NCI-H82 treated with DMSO at 0.1 percent for 48 hours (cell line): ENCODE results near the gene ZDHHC6.
"Not testable (repeated sequence)": the region's sequence is repeated elsewhere in the genome, so short reads cannot be mapped to it uniquely, and the experiment has no call there.

Experiments used
- DNase-seq: peaks from one replicate; lab custom pipeline; 2025; ENCODE audit not compliant: unreplicated experiment; lab: John Stamatoyannopoulos, UW

ZDHHC6 gene

DNA sequence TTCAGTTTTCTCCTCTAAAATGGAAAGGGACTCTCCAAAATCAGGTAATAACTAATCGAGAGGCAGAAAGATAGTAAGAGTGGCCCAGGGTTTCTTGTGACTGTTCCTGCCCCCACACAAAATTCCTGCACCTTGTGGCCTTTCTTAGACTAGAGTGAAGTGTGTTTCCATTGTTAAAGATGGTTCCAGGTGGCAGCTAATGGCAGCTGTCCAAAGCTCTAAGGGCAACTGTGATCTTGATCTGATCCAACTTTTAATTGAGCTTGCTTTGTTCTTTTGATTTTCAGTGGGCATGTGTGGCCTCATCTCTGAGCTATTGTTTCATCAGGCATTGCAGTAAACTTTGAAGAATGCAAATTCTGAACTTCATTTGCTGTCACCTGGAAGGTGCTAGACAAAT is 53.4 kb downstream of the ZDHHC6 start:
- no peak for DNase-seq

DNA sequence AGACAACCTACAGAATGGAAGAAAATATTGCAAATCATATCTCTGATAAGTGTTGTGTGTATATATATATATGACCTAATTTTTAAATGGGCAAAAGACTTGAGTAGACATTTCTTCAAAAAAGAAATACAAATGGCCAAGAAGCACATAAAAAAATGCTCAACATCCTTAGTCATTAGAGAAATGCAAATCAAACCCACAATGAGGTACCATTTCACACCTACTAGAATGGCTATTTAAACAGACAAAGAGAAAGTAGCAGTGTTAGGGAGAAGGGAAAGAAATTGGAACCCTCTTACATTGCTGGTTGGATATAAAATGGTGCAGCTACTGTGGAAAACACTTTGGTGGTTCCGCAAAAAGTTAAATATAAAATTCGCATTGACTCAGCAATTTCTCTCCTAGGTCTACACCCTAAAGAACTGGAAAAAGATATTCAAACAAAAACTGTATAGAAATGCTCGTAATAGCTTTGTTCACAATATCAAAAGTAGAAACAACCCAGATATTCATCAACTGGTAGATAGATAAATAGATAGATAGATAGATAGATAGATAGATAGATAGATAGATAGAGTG is 56.5 kb downstream of the ZDHHC6 start:
- DNase-seq: no peak

DNA sequence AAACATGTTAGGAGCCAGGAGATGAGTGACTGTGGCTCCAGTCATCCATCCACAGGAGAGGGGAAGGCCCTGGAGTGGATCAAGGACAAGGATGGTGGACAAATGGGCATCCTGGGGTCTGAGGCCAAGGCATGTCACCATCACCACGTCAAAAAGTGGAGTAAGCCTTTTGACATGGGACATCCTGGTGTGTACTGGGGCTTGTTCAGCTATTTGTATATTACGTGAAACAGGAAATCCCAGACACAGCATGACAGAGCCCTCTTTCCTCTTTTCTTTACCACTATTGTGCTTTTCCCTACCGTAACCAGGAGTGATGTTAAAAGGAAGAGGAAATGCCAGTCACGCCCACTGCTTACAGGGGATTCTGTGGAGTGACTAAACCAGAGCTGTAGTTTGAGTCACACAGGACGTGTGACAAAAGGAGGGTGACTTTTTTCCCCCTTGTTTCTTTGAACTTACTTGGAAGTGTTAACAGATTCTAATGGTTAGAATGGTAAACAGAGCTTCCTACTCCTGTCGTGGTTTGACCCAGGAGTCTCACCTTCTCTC is 57.4 kb downstream of the ZDHHC6 start:
- no peak for DNase-seq

DNA sequence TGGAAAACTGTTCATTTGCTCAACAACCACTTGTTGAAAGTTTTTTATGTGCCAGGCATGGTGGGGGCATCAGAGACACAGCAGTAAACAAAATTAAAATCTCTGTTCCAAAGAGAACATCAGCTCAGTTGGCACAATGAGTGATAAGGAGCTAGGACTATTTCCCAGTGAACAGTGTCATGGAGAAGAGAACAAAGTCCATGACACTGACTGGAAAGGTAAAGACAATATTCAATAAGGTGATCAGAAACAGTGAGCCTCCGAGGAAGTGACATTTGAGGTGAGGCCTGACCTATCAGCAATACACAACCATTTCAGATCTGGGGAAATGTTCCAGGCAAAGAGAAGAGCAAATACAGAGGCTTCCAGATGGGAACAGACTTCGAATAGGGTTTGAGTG is 58.2 kb downstream of the ZDHHC6 start:
- DNase-seq: no peak

DNA sequence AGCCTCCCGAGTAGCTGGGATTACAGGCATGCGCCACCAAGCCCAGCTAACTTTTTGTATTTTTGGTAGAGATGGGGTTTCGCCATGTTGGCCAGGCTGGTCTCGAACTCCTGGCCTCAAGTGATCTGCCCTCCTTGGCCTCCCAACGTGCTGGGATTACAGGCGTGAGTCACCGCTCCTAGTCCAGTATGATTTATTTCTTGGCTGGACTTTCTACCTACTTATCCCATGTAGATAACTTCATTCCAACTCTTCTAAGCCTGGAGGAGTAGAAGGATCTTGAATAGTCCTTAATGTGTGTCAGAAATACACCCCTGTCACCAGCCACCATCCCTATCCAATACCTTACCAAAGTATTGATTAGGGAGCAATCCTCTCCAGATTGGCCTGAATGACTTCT is 58.7 kb downstream of the ZDHHC6 start:
- DNase-seq: not testable (repeated sequence)

DNA sequence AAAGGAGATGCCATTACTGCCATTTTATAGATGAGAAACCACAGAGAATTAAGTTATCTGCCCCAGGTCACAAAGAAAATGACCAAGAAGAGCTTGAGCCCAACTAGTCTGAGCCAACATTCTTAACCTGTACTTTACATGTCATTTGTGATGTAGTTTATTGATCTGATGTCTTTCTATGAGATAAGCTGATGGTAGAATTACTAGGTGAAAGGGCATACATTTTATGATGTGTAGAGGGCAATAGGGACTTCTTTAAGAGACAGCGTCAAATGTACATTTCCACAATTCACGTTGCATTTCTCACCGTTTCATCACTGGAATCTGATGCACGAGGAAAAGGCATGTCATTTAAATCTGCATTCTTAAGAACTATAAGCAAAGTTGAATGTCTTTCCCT is 61.5 kb downstream of the ZDHHC6 start:
- DNase-seq: no peak

DNA sequence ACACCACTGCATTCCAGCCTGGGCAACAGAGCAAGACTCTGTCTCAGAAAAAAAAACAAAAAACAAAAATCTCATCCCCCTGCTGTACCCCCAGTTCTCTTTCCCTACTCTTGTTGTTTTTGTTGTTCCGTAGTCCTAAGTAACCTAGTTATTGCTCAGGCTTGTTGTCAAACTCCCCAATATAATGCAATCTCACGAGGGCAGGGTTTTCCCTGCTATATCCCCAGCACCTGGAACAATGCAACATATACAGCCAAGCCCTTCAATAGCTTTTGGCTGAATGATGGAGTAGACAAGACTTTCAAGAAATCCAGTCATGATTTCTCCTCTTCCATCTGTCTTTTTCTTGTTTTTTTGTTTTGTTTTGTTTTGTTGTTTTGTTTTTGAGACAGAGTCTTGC is 62.6 kb downstream of the ZDHHC6 start:
- DNase-seq: no peak

DNA sequence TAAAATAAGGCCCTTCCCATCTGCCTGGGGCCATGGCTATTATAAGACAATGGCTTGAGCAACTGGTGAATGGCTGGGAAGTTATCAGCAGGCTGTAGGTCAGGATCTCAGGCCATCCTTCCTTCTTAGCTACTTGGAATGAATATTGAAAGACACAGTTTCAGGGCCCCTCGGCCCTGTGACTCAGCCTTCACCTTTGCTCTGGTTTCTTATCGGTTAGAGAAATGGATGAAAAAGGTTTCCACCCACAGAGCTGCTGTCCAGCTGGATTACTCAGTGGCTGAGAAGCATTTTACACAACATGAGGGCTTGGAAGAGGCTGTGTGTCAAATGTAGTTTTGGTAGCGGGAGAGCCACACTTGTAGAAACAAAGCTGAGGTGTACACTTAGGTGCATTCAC is 63.4 kb downstream of the ZDHHC6 start:
- DNase-seq: no peak

DNA sequence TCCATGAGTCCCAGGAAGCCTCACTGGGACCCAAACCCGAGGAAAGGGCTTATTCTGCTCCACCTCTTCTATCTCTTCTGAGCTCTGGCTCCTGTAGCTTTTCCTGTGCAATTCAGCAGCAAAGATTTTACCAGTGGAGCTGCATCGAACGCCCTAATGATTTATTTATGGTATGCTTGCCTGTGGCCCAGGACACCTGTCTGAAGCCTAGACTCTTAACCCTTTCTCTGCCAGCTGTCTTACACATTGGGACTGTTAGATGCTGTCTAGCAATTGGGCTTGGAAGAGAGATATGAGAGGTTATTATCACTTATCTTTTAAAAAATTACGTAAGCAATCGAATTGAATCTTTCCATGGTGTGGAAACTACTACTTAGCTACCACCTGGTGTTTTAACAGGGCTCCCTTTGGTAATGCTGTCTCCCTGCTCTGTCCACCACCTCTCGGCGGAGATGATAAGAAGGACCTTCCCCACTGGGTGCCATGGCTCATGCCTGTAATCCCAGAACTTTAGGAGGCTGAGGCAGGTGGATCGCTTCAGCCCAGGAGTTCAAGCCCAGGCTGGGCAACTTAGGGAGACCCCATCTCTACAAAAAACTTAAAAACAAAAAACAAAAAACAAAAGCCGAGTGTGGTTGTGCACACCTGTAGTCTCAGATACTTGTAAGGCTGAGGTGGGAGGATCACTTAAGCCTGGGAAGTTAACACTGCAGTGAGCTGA is 64.0 kb downstream of the ZDHHC6 start:
- no peak for DNase-seq
